CD8-positive, alpha-beta memory T cell (primary cell): Measurements from ENCODE around the gene ZFHX3. TPM values are rescaled to one million over a fixed set of nuclear protein-coding genes. Genes with fewer than 3 reads are reported as not detected.

Experiments used
- CTCF ChIA-PET: fragments of 350-600 bp; sonication (Branson Sonifier 250); formaldehyde crosslinking; loops from one replicate; lab custom pipeline; 2021; ENCODE audit warnings: antibody characterized with exemption; lab: Charles Lee
- POLR2A ChIA-PET: fragments of 350-600 bp; sonication (Branson Sonifier 250); formaldehyde crosslinking; loops from one replicate; lab custom pipeline; 2021; ENCODE audit warnings: antibody characterized with exemption; lab: Charles Lee
- DNase-seq, 5 donors: peaks; one replicate each; pipeline versions ENCODE4 v3.0.0 to v3.0.0-alpha.2; 2020 to 2022; ENCODE audit warnings: mixed read lengths in 1 of 5
- H3K27ac ChIP-seq: one replicate; pipeline ENCODE4 v1.7.0; 2013; ENCODE audit warnings: low read depth, mild to moderate bottlenecking, low read length, moderate library complexity
- H3K27me3 ChIP-seq: 2 replicates; pipeline ENCODE4 v1.7.0; 2013; ENCODE audit warnings: low read length, mild to moderate bottlenecking; ENCODE audit not compliant: insufficient read depth, poor library complexity, severe bottlenecking
- H3K36me3 ChIP-seq: 2 replicates; pipeline ENCODE4 v1.7.0; 2013; ENCODE audit warnings: mild to moderate bottlenecking, low read length, moderate library complexity; ENCODE audit not compliant: insufficient read depth
- H3K4me1 ChIP-seq: 2 replicates; pipeline ENCODE4 v1.7.0; 2013; ENCODE audit warnings: mild to moderate bottlenecking, low read length, moderate library complexity; ENCODE audit not compliant: insufficient read depth
- H3K4me3 ChIP-seq: 2 replicates; pipeline ENCODE4 v1.7.0; 2013; ENCODE audit warnings: mild to moderate bottlenecking, low read length
- H3K9me3 ChIP-seq: 2 replicates; pipeline ENCODE4 v1.7.0; 2013; ENCODE audit warnings: mild to moderate bottlenecking, low read length
- H3K27ac Mint-ChIP-seq, 8 donors: one replicate each; pipeline ENCODE4 v1.8.0; 2020 to 2021; ENCODE audit warnings: mixed read lengths in 8 of 8, mild to moderate bottlenecking in 6 of 8, inconsistent platforms in 3 of 8, moderate library complexity in 3 of 8
- H3K27me3 Mint-ChIP-seq, 2 donors: one replicate each; pipeline ENCODE4 v1.8.0; 2020 to 2021; ENCODE audit warnings: mixed read lengths in 2 of 2, mild to moderate bottlenecking in 1 of 2, moderate library complexity in 1 of 2
- H3K36me3 Mint-ChIP-seq, 3 donors: one replicate each; pipeline ENCODE4 v1.8.0; 2020 to 2021; ENCODE audit warnings: mixed read lengths in 3 of 3, inconsistent platforms in 1 of 3, mild to moderate bottlenecking in 1 of 3
- H3K4me1 Mint-ChIP-seq, 3 donors: one replicate each; pipeline ENCODE4 v1.8.0; 2020 to 2021; ENCODE audit warnings: mixed read lengths in 3 of 3, inconsistent platforms in 1 of 3, mild to moderate bottlenecking in 1 of 3
- H3K4me3 Mint-ChIP-seq, 7 donors: one replicate each; pipeline ENCODE4 v1.8.0; 2020 to 2021; ENCODE audit warnings: mixed read lengths in 7 of 7, mild to moderate bottlenecking in 6 of 7, moderate library complexity in 4 of 7, inconsistent platforms in 2 of 7
- H3K9me3 Mint-ChIP-seq, 5 donors: one replicate each; pipeline ENCODE4 v1.8.0; 2020 to 2022; ENCODE audit warnings: mixed read lengths in 5 of 5, mild to moderate bottlenecking in 3 of 5, moderate library complexity in 2 of 5, inconsistent platforms in 1 of 5
- polyA plus RNA-seq: library from polyadenylated mRNA; unstranded; fragments of 300-500 nt; fragmentation: Illumina TruSeq; gene quantifications from one replicate; pipeline ENCODE4 v1.2.3, GENCODE V29; 2021
- total RNA-seq, 2 experiments: library from RNA; stranded (reverse); gene quantifications; one replicate each; pipeline ENCODE4 v1.2.3, GENCODE V29; 2021

Gene ZFHX3
- total RNA-seq (under 1 TPM; 0.20 to 0.22 TPM), polyA plus RNA-seq (0.13 TPM)

GRCh38 chr16:73047536-73048291 lies at the start of gene ZFHX3:
Gene ZFHX3, minus strand, starts transcription at chr16:73048128. Its CDS starts 87,983 bp downstream, at chr16:72960145.
- Mint-ChIP-seq H3K9me3 (peaks cover 0 to 2% (median 0%) of the 10 kb centered on the region in 5 donors), H3K36me3 (no peaks in the 10 kb centered on the region), H3K27ac (no peak within 1 kb of the TSS), H3K4me1 (peaks cover 0 to 3% (median 0%) of the 10 kb centered on the region in 3 donors), H3K4me3 (peak within 1 kb of the TSS in 2 of 7 donors; percentile 32 to 53), H3K27me3 (peaks cover 25 to 32% of the 10 kb centered on the region in 2 donors)
- no peaks in the 10 kb centered on the region for H3K36me3 ChIP-seq
- ChIA-PET POLR2A (no interaction called here), CTCF (no interaction called here)
- H3K4me3 ChIP-seq: no peak within 1 kb of the TSS
- peak in 2 of 5 donors; percentile 13 to 38 for DNase-seq
- H3K27me3 ChIP-seq: no peaks in the 10 kb centered on the region
- H3K9me3 ChIP-seq: no peaks in the 10 kb centered on the region
- H3K27ac ChIP-seq: no peak within 1 kb of the TSS
- H3K4me1 ChIP-seq: no peaks in the 10 kb centered on the region

- Mint-ChIP-seq H3K36me3 (no peaks in the 10 kb centered on the region), H3K4me1 (no peaks in the 10 kb centered on the region), H3K9me3 (peaks cover 0 to 6% (median 0%) of the 10 kb centered on the region in 5 donors), H3K4me3 (no peak overlapping the region), H3K27me3 (no peaks in the 10 kb centered on the region), H3K27ac (no peak overlapping the region)
- ChIA-PET POLR2A (no interaction called here), CTCF (no interaction called here)
- H3K4me1 ChIP-seq: no peaks in the 10 kb centered on the region
- no peaks in the 10 kb centered on the region for H3K27me3 ChIP-seq
- no peak for DNase-seq
- no peaks in the 10 kb centered on the region for H3K36me3 ChIP-seq
- no peaks in the 10 kb centered on the region for H3K9me3 ChIP-seq
- no peak overlapping the region for H3K27ac ChIP-seq
- no peak overlapping the region for H3K4me3 ChIP-seq
These were observed 48.6 kb upstream of the ZFHX3 start for GRCh38 chr16:73096510-73096909.

GRCh38 chr16:73095885-73096421 lies 48.0 kb upstream of the ZFHX3 start:
- ChIA-PET POLR2A (no interaction called here), CTCF (no interaction called here)
- DNase-seq: no peak
- Mint-ChIP-seq H3K4me3 (no peak overlapping the region), H3K9me3 (peaks cover 0 to 6% (median 0%) of the 10 kb centered on the region in 5 donors), H3K27ac (no peak overlapping the region), H3K27me3 (no peaks in the 10 kb centered on the region), H3K36me3 (no peaks in the 10 kb centered on the region), H3K4me1 (no peaks in the 10 kb centered on the region)
- Histone ChIP-seq H3K27me3 (no peaks in the 10 kb centered on the region), H3K4me3 (no peak overlapping the region), H3K27ac (no peak overlapping the region), H3K36me3 (no peaks in the 10 kb centered on the region), H3K4me1 (no peaks in the 10 kb centered on the region), H3K9me3 (no peaks in the 10 kb centered on the region)

GRCh38 chr16:73095142-73095820 lies 47.4 kb upstream of the ZFHX3 start:
- Histone ChIP-seq H3K27me3 (no peaks in the 10 kb centered on the region), H3K36me3 (no peaks in the 10 kb centered on the region), H3K4me1 (no peaks in the 10 kb centered on the region), H3K4me3 (no peak overlapping the region), H3K27ac (no peak overlapping the region), H3K9me3 (no peaks in the 10 kb centered on the region)
- Mint-ChIP-seq H3K4me3 (no peak overlapping the region), H3K36me3 (no peaks in the 10 kb centered on the region), H3K27me3 (no peaks in the 10 kb centered on the region), H3K9me3 (peaks cover 0 to 6% (median 0%) of the 10 kb centered on the region in 5 donors), H3K4me1 (no peaks in the 10 kb centered on the region), H3K27ac (no peak overlapping the region)
- POLR2A ChIA-PET: no interaction called here
- CTCF ChIA-PET: interaction anchor here (0.7 kb wide), 1 partner anchor 13 kb away, joined by 3 read pairs; no protein-coding TSS in a partner anchor
- DNase-seq: no peak

- Mint-ChIP-seq H3K4me1 (no peaks in the 10 kb centered on the region), H3K36me3 (no peaks in the 10 kb centered on the region), H3K27me3 (no peaks in the 10 kb centered on the region), H3K9me3 (peaks cover 0 to 6% (median 0%) of the 10 kb centered on the region in 5 donors), H3K4me3 (no peak overlapping the region), H3K27ac (no peak overlapping the region)
- no peaks in the 10 kb centered on the region for H3K27me3 ChIP-seq
- H3K4me1 ChIP-seq: no peaks in the 10 kb centered on the region
- H3K9me3 ChIP-seq: no peaks in the 10 kb centered on the region
- H3K27ac ChIP-seq: no peak overlapping the region
- CTCF ChIA-PET: interaction anchor here (0.7 kb wide), 1 partner anchor 13 kb away, joined by 3 read pairs; no protein-coding TSS in a partner anchor
- no peak overlapping the region for H3K4me3 ChIP-seq
- POLR2A ChIA-PET: no interaction called here
- no peak for DNase-seq
- H3K36me3 ChIP-seq: no peaks in the 10 kb centered on the region
These were observed 46.4 kb upstream of the ZFHX3 start for GRCh38 chr16:73094371-73094770.

- peaks cover 0 to 5% (median under 1%) of the 10 kb centered on the region in 5 donors for H3K9me3 Mint-ChIP-seq
- no peaks in the 10 kb centered on the region for H3K9me3 ChIP-seq
- no peak overlapping the region for H3K4me3 ChIP-seq
- no peaks in the 10 kb centered on the region for H3K36me3 ChIP-seq
- no peak overlapping the region for H3K27ac Mint-ChIP-seq
- no peaks in the 10 kb centered on the region for H3K27me3 Mint-ChIP-seq
- ChIA-PET CTCF (no interaction called here), POLR2A (no interaction called here)
- no peaks in the 10 kb centered on the region for H3K4me1 ChIP-seq
- no peaks in the 10 kb centered on the region for H3K27me3 ChIP-seq
- no peaks in the 10 kb centered on the region for H3K4me1 Mint-ChIP-seq
- DNase-seq: no peak
- H3K36me3 Mint-ChIP-seq: no peaks in the 10 kb centered on the region
- no peak overlapping the region for H3K27ac ChIP-seq
- no peak overlapping the region for H3K4me3 Mint-ChIP-seq
These were observed 45.5 kb upstream of the ZFHX3 start for GRCh38 chr16:73093146-73094144.

GRCh38 chr16:73092236-73092781 lies 44.4 kb upstream of the ZFHX3 start:
- H3K27me3 Mint-ChIP-seq: peaks cover 0 to 2% of the 10 kb centered on the region in 2 donors

More at GRCh38 chr16:73092236-73092781, 44.4 kb upstream of the ZFHX3 start:
- Mint-ChIP-seq H3K36me3 (no peaks in the 10 kb centered on the region), H3K27ac (no peak overlapping the region), H3K9me3 (peaks cover 0 to 3% (median 2%) of the 10 kb centered on the region in 5 donors), H3K4me1 (no peaks in the 10 kb centered on the region), H3K4me3 (no peak overlapping the region)
- Histone ChIP-seq H3K9me3 (no peaks in the 10 kb centered on the region), H3K27me3 (no peaks in the 10 kb centered on the region), H3K4me1 (no peaks in the 10 kb centered on the region), H3K36me3 (no peaks in the 10 kb centered on the region), H3K27ac (no peak overlapping the region), H3K4me3 (no peak overlapping the region)
- CTCF ChIA-PET: no interaction called here
- DNase-seq: no peak
- POLR2A ChIA-PET: no interaction called here
